HEK293T (cell line): Measurements from ENCODE around the gene ARHGAP12.

Experiments
- ARNT ChIP-seq: fragments of 450-650 bp; IDR thresholded peaks from 2 replicates; pipeline ENCODE4 v1.6.1; 2017; ENCODE audit warnings: mild to moderate bottlenecking
- BHLHE40 ChIP-seq: fragments of 450-650 bp; IDR thresholded peaks from 2 replicates; pipeline ENCODE4 v1.6.1; 2016; ENCODE audit warnings: mild to moderate bottlenecking, moderate library complexity, borderline replicate concordance
- CTBP1 ChIP-seq: fragments of 450-650 bp; IDR thresholded peaks from 2 replicates; pipeline ENCODE4 v1.6.1; 2016; ENCODE audit warnings: borderline replicate concordance
- ELF4 ChIP-seq: fragments of 450-650 bp; IDR thresholded peaks from 2 replicates; pipeline ENCODE4 v1.6.1; 2017; ENCODE audit warnings: antibody characterized with exemption
- FOXA1 ChIP-seq: fragments of 450-650 bp; IDR thresholded peaks from 2 replicates; pipeline ENCODE4 v1.6.1; 2016; ENCODE audit warnings: mild to moderate bottlenecking
- FOXK2 ChIP-seq: fragments of 450-650 bp; IDR thresholded peaks from 2 replicates; pipeline ENCODE4 v1.6.1; 2016; ENCODE audit warnings: mild to moderate bottlenecking
- FOXM1 ChIP-seq: fragments of 450-650 bp; IDR thresholded peaks from 2 replicates; pipeline ENCODE4 v1.6.1; 2017; ENCODE audit warnings: mild to moderate bottlenecking, borderline replicate concordance
- HDGF ChIP-seq: fragments of 450-650 bp; IDR thresholded peaks from 2 replicates; pipeline ENCODE4 v1.6.1; 2017; ENCODE audit warnings: antibody characterized with exemption, borderline replicate concordance
- SP1 ChIP-seq: fragments of 450-650 bp; IDR thresholded peaks from 2 replicates; pipeline ENCODE4 v1.6.1; 2017
- SUZ12 ChIP-seq: fragments of 450-650 bp; IDR thresholded peaks from 2 replicates; pipeline ENCODE4 v1.6.1; 2016; ENCODE audit warnings: mild to moderate bottlenecking
- TARDBP ChIP-seq: fragments of 450-650 bp; IDR thresholded peaks from 2 replicates; pipeline ENCODE4 v1.6.1; 2016
- ZNF384 ChIP-seq: fragments of 450-650 bp; IDR thresholded peaks from 2 replicates; pipeline ENCODE4 v1.6.1; 2016
- TF ChIP-seq, protein P1 (sequence below): fragments of 450-650 bp; IDR thresholded peaks from 2 replicates; pipeline ENCODE4 v1.6.1; 2016

DNA sequence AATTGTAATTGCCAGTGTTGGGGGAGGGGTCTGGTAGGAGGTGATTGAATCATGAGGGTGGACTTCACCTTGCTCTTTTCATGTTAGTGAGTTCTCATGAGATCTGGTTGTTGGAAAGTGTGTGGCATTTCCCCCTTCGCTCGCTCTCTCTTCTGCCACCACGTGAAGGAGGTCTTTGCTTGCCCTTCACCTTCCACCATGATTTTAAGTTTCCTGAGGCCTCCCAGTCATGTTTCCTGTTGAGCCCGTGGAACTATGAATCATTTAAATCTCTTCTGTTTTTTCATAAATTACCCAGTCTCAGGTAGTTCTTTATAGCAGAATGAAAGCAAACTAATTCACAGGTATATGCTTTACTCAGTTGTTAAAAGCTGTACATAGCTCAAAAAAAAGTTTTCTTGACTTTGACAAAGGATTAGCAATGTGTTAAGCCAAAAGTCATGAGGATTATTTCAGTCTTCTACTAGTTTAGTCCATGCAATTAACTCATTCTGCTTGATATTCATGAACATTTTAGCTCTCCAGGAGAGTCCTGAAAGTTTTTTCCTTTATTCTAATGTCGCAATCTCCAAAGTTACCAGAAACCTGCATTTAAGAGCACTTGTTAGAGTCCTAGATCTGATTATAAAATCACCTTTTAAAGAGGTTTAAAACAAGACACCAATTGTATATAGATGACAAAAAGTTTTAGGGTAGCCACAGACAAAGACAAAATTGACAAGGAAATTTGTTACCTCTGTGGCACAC, 27.7 kb upstream of the ARHGAP12 start:
- TF ChIP-seq ELF4 (no peak), FOXA1 (no peak), FOXM1 (no peak), SUZ12 (no peak), CTBP1 (no peak), ARNT (no peak), SP1 (no peak), BHLHE40 (no peak), TARDBP (no peak), FOXK2 (no peak), ZNF384 (no peak), HDGF (no peak)
- TF ChIP-seq, protein P1, sequence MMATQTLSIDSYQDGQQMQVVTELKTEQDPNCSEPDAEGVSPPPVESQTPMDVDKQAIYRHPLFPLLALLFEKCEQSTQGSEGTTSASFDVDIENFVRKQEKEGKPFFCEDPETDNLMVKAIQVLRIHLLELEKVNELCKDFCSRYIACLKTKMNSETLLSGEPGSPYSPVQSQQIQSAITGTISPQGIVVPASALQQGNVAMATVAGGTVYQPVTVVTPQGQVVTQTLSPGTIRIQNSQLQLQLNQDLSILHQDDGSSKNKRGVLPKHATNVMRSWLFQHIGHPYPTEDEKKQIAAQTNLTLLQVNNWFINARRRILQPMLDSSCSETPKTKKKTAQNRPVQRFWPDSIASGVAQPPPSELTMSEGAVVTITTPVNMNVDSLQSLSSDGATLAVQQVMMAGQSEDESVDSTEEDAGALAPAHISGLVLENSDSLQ: no peak
